NB4 (cell line): ENCODE data around the gene FAM200C.

Experiments used
- DNase-seq: peaks from one replicate; pipeline ENCODE4 v3.0.0; 2010; ENCODE audit warnings: low read depth
- H3K4me3 ChIP-seq: one replicate; pipeline ENCODE4 v1.5.1; 2011; ENCODE audit warnings: mild to moderate bottlenecking, low read depth, low read length, moderate library complexity
- MYC ChIP-seq: IDR thresholded peaks from 2 replicates; pipeline ENCODE4 v1.6.1; 2011; ENCODE audit warnings: low read depth, low read length
- POLR2A ChIP-seq: IDR thresholded peaks from 2 replicates; pipeline ENCODE4 v1.6.1; 2011; ENCODE audit warnings: mild to moderate bottlenecking; ENCODE audit not compliant: insufficient read length; ENCODE audit errors: extremely low read depth
- TF ChIP-seq, protein P1 (sequence below): IDR thresholded peaks from 2 replicates; pipeline ENCODE4 v1.6.1; 2011; ENCODE audit warnings: low read depth, low read length
- TF ChIP-seq, protein P2 (sequence below): IDR thresholded peaks from one replicate; pipeline ENCODE4 v1.5.1; 2012; ENCODE audit warnings: low read depth, low read length

FAM200C gene

DNA sequence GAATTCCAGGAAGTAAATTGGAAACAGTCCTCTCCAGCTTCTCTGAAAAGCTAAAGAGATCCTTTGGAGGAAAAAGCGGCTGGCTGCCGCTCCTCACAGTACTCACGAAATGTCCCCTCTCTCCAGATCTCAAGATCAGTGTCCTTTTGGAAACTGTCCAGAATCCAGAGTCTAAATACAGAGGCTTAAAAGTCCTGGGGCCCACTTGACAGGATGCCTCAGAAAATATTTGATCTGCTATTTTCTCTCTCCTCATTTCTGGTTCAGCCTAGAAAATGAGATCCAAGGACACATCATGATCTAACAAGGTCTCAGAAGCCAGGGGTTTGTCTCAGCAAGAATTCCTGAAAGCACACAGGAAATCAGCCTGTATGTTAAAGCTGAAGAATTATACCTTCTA lies 36.6 kb downstream of the FAM200C start:
- DNase-seq = no peak
- no peak overlapping the region for H3K4me3 ChIP-seq
- TF ChIP-seq, protein P1, sequence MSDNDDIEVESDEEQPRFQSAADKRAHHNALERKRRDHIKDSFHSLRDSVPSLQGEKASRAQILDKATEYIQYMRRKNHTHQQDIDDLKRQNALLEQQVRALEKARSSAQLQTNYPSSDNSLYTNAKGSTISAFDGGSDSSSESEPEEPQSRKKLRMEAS = no peak
- no peak for TF ChIP-seq POLR2A
- TF ChIP-seq, protein P2, sequence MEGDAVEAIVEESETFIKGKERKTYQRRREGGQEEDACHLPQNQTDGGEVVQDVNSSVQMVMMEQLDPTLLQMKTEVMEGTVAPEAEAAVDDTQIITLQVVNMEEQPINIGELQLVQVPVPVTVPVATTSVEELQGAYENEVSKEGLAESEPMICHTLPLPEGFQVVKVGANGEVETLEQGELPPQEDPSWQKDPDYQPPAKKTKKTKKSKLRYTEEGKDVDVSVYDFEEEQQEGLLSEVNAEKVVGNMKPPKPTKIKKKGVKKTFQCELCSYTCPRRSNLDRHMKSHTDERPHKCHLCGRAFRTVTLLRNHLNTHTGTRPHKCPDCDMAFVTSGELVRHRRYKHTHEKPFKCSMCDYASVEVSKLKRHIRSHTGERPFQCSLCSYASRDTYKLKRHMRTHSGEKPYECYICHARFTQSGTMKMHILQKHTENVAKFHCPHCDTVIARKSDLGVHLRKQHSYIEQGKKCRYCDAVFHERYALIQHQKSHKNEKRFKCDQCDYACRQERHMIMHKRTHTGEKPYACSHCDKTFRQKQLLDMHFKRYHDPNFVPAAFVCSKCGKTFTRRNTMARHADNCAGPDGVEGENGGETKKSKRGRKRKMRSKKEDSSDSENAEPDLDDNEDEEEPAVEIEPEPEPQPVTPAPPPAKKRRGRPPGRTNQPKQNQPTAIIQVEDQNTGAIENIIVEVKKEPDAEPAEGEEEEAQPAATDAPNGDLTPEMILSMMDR = no peak
- TF ChIP-seq MYC = no peak

DNA sequence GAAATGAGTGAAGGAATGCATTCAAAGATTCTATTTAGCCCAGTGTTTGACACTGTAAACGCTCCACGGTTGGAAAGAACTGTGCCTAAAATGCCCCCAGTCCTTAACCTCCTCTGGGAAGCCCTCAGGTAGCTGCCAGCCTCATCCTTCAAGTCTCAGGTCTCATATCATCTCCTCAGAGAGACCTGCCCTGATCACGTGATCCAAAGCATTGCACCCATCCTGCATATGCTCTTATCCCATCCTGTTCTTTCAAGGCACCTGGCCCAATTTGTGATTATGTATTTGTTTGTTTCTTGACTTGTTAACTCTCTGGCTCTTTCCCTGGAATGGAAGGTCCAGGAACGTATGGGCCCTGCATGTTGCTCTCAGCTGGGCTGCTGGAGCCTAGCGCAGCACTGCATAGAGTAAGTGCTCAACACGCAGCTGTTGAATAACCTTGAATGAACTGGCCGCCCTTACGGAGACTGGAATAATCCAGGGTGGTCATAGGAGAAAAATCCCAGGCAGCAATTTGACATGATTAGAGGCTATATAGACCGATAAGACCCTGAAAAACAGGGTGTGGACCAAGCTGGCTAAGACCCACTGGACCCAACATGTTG lies 38.1 kb downstream of the FAM200C start:
- TF ChIP-seq, protein P1 = no peak
- TF ChIP-seq MYC = no peak
- TF ChIP-seq POLR2A = no peak
- TF ChIP-seq, protein P2 = no peak
- no peak overlapping the region for H3K4me3 ChIP-seq
- DNase-seq = no peak

DNA sequence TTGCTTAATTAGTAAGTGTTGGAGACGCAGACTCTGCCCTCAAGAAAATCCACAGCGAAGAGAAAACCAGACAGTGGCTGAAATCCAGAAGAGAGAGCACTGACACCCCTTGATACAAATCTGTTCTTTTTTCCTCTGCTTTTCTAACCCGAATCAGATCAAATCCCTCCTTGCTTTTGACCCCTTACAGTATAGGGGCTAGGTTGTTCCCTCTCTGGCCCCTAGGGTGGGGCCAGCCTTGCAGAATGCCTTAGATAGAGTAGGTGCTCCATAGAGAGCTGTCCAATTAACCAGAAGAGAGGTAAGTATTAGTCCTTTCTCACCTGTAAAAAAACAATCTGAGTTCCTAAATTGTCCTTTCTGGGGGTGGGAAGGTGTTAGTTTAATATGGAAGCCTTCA lies 39.5 kb downstream of the FAM200C start:
- H3K4me3 ChIP-seq = no peak overlapping the region
- DNase-seq = no peak
- TF ChIP-seq POLR2A (no peak), MYC (no peak)
- TF ChIP-seq, protein P1 = no peak
- TF ChIP-seq, protein P2 = no peak

DNA sequence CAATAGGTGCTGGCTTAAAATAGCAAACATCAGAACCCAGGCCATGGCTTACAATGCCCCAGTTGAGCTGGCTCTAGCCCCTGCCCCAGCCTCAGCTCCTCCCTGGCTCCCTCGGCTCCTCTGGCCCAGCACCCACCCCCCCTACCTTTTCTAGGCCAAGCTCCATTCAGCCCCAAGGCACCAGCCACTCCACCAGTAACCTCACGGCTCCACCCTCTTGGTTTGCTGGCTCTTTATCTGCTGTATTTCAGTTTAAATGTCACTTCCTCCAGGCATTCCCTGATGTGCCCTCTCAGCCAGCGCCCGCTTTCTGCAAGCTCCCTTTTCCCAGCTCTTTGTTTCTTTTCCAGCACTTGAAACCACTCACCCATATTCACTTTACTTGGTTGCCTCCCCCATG lies 40.0 kb downstream of the FAM200C start:
- DNase-seq = no peak
- TF ChIP-seq, protein P1 = no peak
- TF ChIP-seq POLR2A (no peak), MYC (no peak)
- TF ChIP-seq, protein P2 = no peak
- H3K4me3 ChIP-seq = no peak overlapping the region

DNA sequence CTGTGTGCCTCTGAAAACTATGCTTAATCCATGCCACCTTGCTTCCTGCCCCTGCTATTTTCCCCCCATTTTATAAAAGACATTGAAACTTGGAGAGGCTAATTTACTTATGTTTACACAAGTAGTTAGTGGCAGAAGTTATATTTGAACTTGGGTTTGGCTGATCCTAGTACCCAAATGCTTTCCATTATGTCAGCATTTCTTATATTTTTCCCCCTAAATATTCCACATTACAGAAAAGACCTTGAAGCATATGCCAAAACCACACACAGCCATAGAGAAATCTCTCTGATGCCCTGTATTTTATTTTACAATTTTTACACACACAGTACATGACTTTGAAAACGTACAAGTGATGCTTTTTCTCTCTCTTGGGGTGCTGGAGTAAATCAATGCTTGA lies 40.6 kb downstream of the FAM200C start:
- no peak for TF ChIP-seq MYC
- TF ChIP-seq, protein P1 = no peak
- TF ChIP-seq POLR2A = no peak
- TF ChIP-seq, protein P2 = no peak
- DNase-seq = no peak
- H3K4me3 ChIP-seq = no peak overlapping the region
